Measurements from ENCODE around the gene CMTM7. TPM values are rescaled to one million over a fixed set of nuclear protein-coding genes. Genes with fewer than 3 reads are reported as not detected.

CMTM7 gene
- total RNA-seq, 3 donors from 2014 or later: 3.6 to 5.1 (median 4.8) TPM

- peak; percentile 11 for ATAC-seq
- Histone ChIP-seq H3K4me1 (ENCODE audit: low read depth) (peaks cover 3% of the 10 kb centered on the region), H3K36me3 (ENCODE audit: low read depth) (no peaks in the 10 kb centered on the region), H3K9me3 (no peaks in the 10 kb centered on the region), H3K4me3 (no peak overlapping the region)
- intact Hi-C loops (cut with DNase I, micrococcal nuclease): no loop called here
- DNase-seq: no peak
- TF ChIP-seq CTCF (IDR thresholded peaks at IDR 0.05): no peak
Observed at GRCh38 chr3:32450992-32451659, 59.5 kb downstream of the CMTM7 start.

- Histone ChIP-seq H3K4me3 (no peak overlapping the region), H3K4me1 (ENCODE audit: low read depth) (peaks cover 2% of the 10 kb centered on the region), H3K36me3 (ENCODE audit: low read depth) (no peaks in the 10 kb centered on the region), H3K9me3 (no peaks in the 10 kb centered on the region)
- no peak for DNase-seq
- ATAC-seq: no peak
- intact Hi-C loops (cut with DNase I, micrococcal nuclease): no loop called here
- TF ChIP-seq CTCF (IDR thresholded peaks at IDR 0.05): no peak
Observed at GRCh38 chr3:32452009-32452408, 60.4 kb downstream of the CMTM7 start.

GRCh38 chr3:32453346-32453745 is 61.7 kb downstream of the CMTM7 start:
- H3K4me3 ChIP-seq: no peak overlapping the region
- no peaks in the 10 kb centered on the region for H3K9me3 ChIP-seq
- ATAC-seq (no peak), DNase-seq (no peak)
- no peak for TF ChIP-seq CTCF (IDR thresholded peaks at IDR 0.05)
- H3K4me1 ChIP-seq (ENCODE audit: low read depth): no peaks in the 10 kb centered on the region
- H3K36me3 ChIP-seq (ENCODE audit: low read depth): no peaks in the 10 kb centered on the region
- intact Hi-C loops (cut with DNase I, micrococcal nuclease): no loop called here

GRCh38 chr3:32454111-32454510 is 62.5 kb downstream of the CMTM7 start:
- H3K36me3 ChIP-seq (ENCODE audit: low read depth): no peaks in the 10 kb centered on the region
- no peaks in the 10 kb centered on the region for H3K9me3 ChIP-seq
- no peak for TF ChIP-seq CTCF (IDR thresholded peaks at IDR 0.05)
- DNase-seq: peak in 1 of 3 donors; percentile 0
- no peak overlapping the region for H3K4me3 ChIP-seq
- intact Hi-C loops (cut with DNase I, micrococcal nuclease): no loop called here
- H3K4me1 ChIP-seq (ENCODE audit: low read depth): no peaks in the 10 kb centered on the region
- no peak for ATAC-seq

- DNase-seq: peak in 1 of 3 donors; percentile 1
- intact Hi-C loops (cut with DNase I, micrococcal nuclease): no loop called here
- H3K9me3 ChIP-seq: no peaks in the 10 kb centered on the region
- H3K36me3 ChIP-seq (ENCODE audit: low read depth): no peaks in the 10 kb centered on the region
- ATAC-seq: no peak
- H3K4me1 ChIP-seq (ENCODE audit: low read depth): no peaks in the 10 kb centered on the region
- no peak overlapping the region for H3K4me3 ChIP-seq
- no peak for TF ChIP-seq CTCF (IDR thresholded peaks at IDR 0.05)
Observed at GRCh38 chr3:32454731-32455608, 63.3 kb downstream of the CMTM7 start.

Measured in mucosa of descending colon (tissue), 3 donors.